Prostate gland (tissue), 2 donors: Measurements from ENCODE around the gene ZMIZ1. TPM values are rescaled to one million over a fixed set of nuclear protein-coding genes. Genes with fewer than 3 reads are reported as not detected.

Experiments used
- DNase-seq: peaks from one replicate; pipeline ENCODE4 v3.0.0-alpha.2; 2019; ENCODE audit warnings: low spot score
- H3K27ac ChIP-seq, 2 donors: fragments of 200-600 bp; sonication (generic); 2 replicates each; pipeline ENCODE4 v1.5.1; 2017 to 2019
- H3K27me3 ChIP-seq: fragments of 200-600 bp; sonication (generic); replicated peaks from 2 replicates; pipeline ENCODE4 v1.5.1; 2019; ENCODE audit not compliant: insufficient read depth
- H3K36me3 ChIP-seq, 2 donors: fragments of 200-600 bp; sonication (generic); 1 replicate in 1 of 2; 2 replicates in 1 of 2; pipeline versions ENCODE4 v1.5.1 to v1.8.1; 2017 to 2019
- H3K4me1 ChIP-seq: fragments of 200-600 bp; sonication (generic); replicated peaks from 2 replicates; pipeline ENCODE4 v1.5.1; 2019
- H3K4me3 ChIP-seq, 2 donors: fragments of 200-600 bp; sonication (generic); 2 replicates each; pipeline ENCODE4 v1.5.1; 2017 to 2019
- H3K9me3 ChIP-seq: fragments of 200-600 bp; sonication (generic); 2 replicates; pipeline ENCODE4 v1.5.1; 2017
- CTCF ChIP-seq, 4 experiments: fragments of 200-600 bp in 2 of 4; fragments of 450-650 bp in 2 of 4; sonication (generic) in 2 of 4; IDR thresholded peaks; 1 replicate in 3 of 4; 2 replicates in 1 of 4; pipeline ENCODE4 v1.5.1; 2016 to 2019; ENCODE audit warnings: antibody characterized with exemption in 4 of 4, mild to moderate bottlenecking in 2 of 4, moderate library complexity in 2 of 4
- POLR2A ChIP-seq: fragments of 450-650 bp; IDR thresholded peaks from one replicate; pipeline ENCODE4 v1.6.1; 2016; ENCODE audit warnings: antibody characterized with exemption, mild to moderate bottlenecking
- POLR2AphosphoS5 ChIP-seq: sonication (generic); formaldehyde crosslinking; IDR thresholded peaks from one replicate; pipeline ENCODE4 v1.6.1; 2017; ENCODE audit warnings: antibody characterized with exemption
- WGBS: methylation state at CpG from one replicate; pipeline ENCODE4 v1.1.5; 2018; 5-methylcytosine and 5-hydroxymethylcytosine counted together
- intact Hi-C: fragments of 100-400 bp; cut with DNase I; formaldehyde crosslinking; loops from one replicate; pipeline ENCODE4 v1.14.2; 2022
- total RNA-seq, 2 donors: library from RNA; depleted of rRNA; stranded (reverse); fragments of >200 nt; gene quantifications; one replicate each; pipeline ENCODE4 v1.1.0, GENCODE V29; 2016

ZMIZ1 gene
- total RNA-seq, 2 donors from 2014 or later: 69.6 to 78.5 TPM

- no peak overlapping the region for H3K4me3 ChIP-seq
- intact Hi-C loops: no loop called here
- 72% methylated on average over 8 of the region's 8 CpGs for WGBS
- H3K27ac ChIP-seq: no peak overlapping the region
- no peak for DNase-seq
- H3K27me3 ChIP-seq: no peaks in the 10 kb centered on the region
- H3K36me3 ChIP-seq: no peaks in the 10 kb centered on the region
- H3K9me3 ChIP-seq: no peaks in the 10 kb centered on the region
- peaks cover 4% of the 10 kb centered on the region for H3K4me1 ChIP-seq
- TF ChIP-seq CTCF (IDR thresholded peaks at IDR 0.05) (no peak), POLR2A (no peak), POLR2AphosphoS5 (no peak)
These were observed 59.6 kb downstream of the ZMIZ1 start for GRCh38 chr10:79128241-79128922.

GRCh38 chr10:79128923-79129305, 60.1 kb downstream of the ZMIZ1 start:
- Histone ChIP-seq H3K9me3 (no peaks in the 10 kb centered on the region), H3K4me3 (no peak overlapping the region), H3K27me3 (no peaks in the 10 kb centered on the region), H3K36me3 (no peaks in the 10 kb centered on the region), H3K4me1 (peaks cover 4% of the 10 kb centered on the region), H3K27ac (no peak overlapping the region)
- DNase-seq: no peak
- no peak for TF ChIP-seq CTCF (IDR thresholded peaks at IDR 0.05)
- no peak for TF ChIP-seq POLR2A
- TF ChIP-seq POLR2AphosphoS5: no peak
- 36% methylated on average over 4 of the region's 4 CpGs for WGBS
- intact Hi-C loops: no loop called here

GRCh38 chr10:79129361-79129997, 60.7 kb downstream of the ZMIZ1 start:
- Histone ChIP-seq H3K4me3 (no peak overlapping the region), H3K9me3 (no peaks in the 10 kb centered on the region), H3K27me3 (no peaks in the 10 kb centered on the region), H3K4me1 (peaks cover 4% of the 10 kb centered on the region), H3K36me3 (no peaks in the 10 kb centered on the region), H3K27ac (no peak overlapping the region)
- WGBS: 70% methylated on average over 8 of the region's 8 CpGs
- TF ChIP-seq POLR2AphosphoS5 (no peak), CTCF (IDR thresholded peaks at IDR 0.05) (no peak), POLR2A (no peak)
- no peak for DNase-seq
- intact Hi-C loops: no loop called here

- intact Hi-C loops: no loop called here
- H3K36me3 ChIP-seq: no peaks in the 10 kb centered on the region
- DNase-seq: no peak
- H3K9me3 ChIP-seq: no peaks in the 10 kb centered on the region
- H3K27ac ChIP-seq: no peak overlapping the region
- H3K4me1 ChIP-seq: peaks cover 4% of the 10 kb centered on the region
- H3K4me3 ChIP-seq: no peak overlapping the region
- 88% methylated on average over 5 of the region's 5 CpGs for WGBS
- no peaks in the 10 kb centered on the region for H3K27me3 ChIP-seq
- TF ChIP-seq POLR2A (no peak), POLR2AphosphoS5 (no peak), CTCF (IDR thresholded peaks at IDR 0.05) (no peak)
These were observed 61.5 kb downstream of the ZMIZ1 start for GRCh38 chr10:79130255-79130654.

GRCh38 chr10:79130846-79131245, 62.1 kb downstream of the ZMIZ1 start:
- intact Hi-C loops: no loop called here
- WGBS: 86% methylated on average over 5 of the region's 5 CpGs
- Histone ChIP-seq H3K4me1 (peaks cover 4% of the 10 kb centered on the region), H3K27me3 (no peaks in the 10 kb centered on the region), H3K36me3 (no peaks in the 10 kb centered on the region), H3K27ac (no peak overlapping the region), H3K4me3 (no peak overlapping the region), H3K9me3 (no peaks in the 10 kb centered on the region)
- TF ChIP-seq CTCF (IDR thresholded peaks at IDR 0.05): no peak
- DNase-seq: no peak
